Kidney epithelial cell (primary cell): ENCODE results near the gene EFCAB3. TPM values are rescaled to one million over a fixed set of nuclear protein-coding genes. Genes with fewer than 3 reads are reported as not detected.
"Not testable (repeated sequence)": the region's sequence is repeated elsewhere in the genome, so short reads cannot be mapped to it uniquely, and the experiment has no call there.

ENCODE experiments used
- DNase-seq: peaks from one replicate; pipeline ENCODE4 v3.0.0-alpha.2; 2010; ENCODE audit warnings: low read depth
- H3K27me3 ChIP-seq: 2 replicates; pipeline ENCODE4 v1.6.0; 2011; ENCODE audit warnings: low read length; ENCODE audit not compliant: control insufficient read depth, insufficient read depth
- H3K36me3 ChIP-seq: 2 replicates; pipeline ENCODE4 v1.5.1; 2011; ENCODE audit warnings: low read length; ENCODE audit not compliant: control insufficient read depth, insufficient read depth
- H3K4me3 ChIP-seq: 2 replicates; pipeline ENCODE4 v1.5.1; 2011; ENCODE audit warnings: low read depth, mild to moderate bottlenecking, control low read depth, low read length
- total RNA-seq: library from RNA; depleted of rRNA; stranded (reverse); fragments of >200 nt; gene quantifications from 2 replicates; pipeline ENCODE4 v1.2.3, GENCODE V29; 2015
- TF ChIP-seq, protein P1 (sequence below): IDR thresholded peaks from 2 replicates; pipeline ENCODE4 v1.5.1; 2011; ENCODE audit warnings: mild to moderate bottlenecking, moderate library complexity, low read length, control low read depth, inconsistent platforms; ENCODE audit not compliant: insufficient read depth, poor library complexity, severe bottlenecking

The EFCAB3 gene
- total RNA-seq, 1 donor from 2014 or later: not detected

DNA sequence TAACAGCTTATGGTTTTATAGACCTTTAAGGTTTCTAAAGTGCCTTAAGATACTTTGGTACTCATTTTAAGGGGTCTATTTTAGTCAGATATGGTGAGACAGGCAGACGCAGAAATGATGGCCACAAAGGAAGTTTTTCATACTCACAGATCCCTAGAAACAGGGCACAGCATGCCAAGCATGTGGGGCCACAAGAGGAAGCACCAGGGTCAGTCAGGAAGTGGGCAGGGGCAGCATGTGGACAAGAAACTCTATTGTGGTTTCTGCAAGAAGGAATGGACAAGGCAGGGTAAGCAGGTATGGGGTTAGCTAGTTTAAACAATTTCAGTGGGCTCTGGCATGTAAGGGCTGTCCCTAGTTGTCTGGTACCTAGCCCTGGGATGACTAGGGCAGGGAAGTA is 8.5 kb downstream of the EFCAB3 start:
- H3K27me3 ChIP-seq: no peaks in the 10 kb centered on the region
- TF ChIP-seq, protein P1, sequence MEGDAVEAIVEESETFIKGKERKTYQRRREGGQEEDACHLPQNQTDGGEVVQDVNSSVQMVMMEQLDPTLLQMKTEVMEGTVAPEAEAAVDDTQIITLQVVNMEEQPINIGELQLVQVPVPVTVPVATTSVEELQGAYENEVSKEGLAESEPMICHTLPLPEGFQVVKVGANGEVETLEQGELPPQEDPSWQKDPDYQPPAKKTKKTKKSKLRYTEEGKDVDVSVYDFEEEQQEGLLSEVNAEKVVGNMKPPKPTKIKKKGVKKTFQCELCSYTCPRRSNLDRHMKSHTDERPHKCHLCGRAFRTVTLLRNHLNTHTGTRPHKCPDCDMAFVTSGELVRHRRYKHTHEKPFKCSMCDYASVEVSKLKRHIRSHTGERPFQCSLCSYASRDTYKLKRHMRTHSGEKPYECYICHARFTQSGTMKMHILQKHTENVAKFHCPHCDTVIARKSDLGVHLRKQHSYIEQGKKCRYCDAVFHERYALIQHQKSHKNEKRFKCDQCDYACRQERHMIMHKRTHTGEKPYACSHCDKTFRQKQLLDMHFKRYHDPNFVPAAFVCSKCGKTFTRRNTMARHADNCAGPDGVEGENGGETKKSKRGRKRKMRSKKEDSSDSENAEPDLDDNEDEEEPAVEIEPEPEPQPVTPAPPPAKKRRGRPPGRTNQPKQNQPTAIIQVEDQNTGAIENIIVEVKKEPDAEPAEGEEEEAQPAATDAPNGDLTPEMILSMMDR: no peak
- H3K4me3 ChIP-seq: no peak overlapping the region
- H3K36me3 ChIP-seq: no peaks in the 10 kb centered on the region
- DNase-seq: no peak

DNA sequence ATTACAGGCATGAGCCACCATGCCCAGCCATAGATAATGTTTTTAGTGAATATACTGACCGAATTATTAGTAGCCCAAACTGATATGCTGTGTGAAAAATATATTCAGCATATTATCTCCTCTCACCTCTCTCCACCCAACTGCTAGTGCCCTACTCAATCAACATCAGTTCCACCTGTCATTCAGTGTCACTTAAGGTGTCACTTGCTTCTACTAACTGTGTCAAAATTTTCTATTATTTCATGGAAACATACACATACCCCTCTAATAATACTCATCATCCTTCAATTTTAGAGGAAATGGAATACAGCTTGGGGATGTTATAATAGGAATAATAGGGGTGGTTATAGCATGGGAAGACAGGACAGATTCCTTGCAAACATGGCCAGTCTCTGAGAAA is 12.6 kb downstream of the EFCAB3 start:
- no peak for DNase-seq
- TF ChIP-seq, protein P1: no peak
- Histone ChIP-seq H3K36me3 (no peaks in the 10 kb centered on the region), H3K27me3 (no peaks in the 10 kb centered on the region), H3K4me3 (no peak overlapping the region)

GRCh38 chr17:62398891-62399290 is 18.5 kb downstream of the EFCAB3 start:
- no peaks in the 10 kb centered on the region for H3K36me3 ChIP-seq
- no peak for DNase-seq
- H3K27me3 ChIP-seq: no peaks in the 10 kb centered on the region
- TF ChIP-seq, protein P1: no peak
- H3K4me3 ChIP-seq: no peak overlapping the region

DNA sequence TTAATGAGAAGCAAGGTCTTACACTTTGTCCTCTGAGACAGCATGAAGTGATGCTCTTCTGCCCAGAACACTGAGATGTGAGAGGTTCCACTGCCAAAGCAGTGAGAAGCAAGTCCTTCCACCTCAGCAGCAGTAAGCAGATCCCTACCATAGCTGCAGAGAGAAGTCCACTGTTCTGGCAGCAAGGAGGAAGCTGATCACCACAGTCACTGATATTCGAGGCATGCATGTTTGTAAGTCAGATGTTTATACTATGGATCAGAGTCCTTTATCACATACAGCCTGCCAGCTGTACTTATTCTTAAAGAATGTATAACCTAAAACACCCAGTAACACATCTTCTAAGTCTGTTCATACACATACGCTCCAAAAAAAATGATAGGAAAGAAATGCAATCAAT is 25.1 kb downstream of the EFCAB3 start:
- Histone ChIP-seq H3K4me3 (no peak overlapping the region), H3K27me3 (peaks cover 4% of the 10 kb centered on the region), H3K36me3 (no peaks in the 10 kb centered on the region)
- TF ChIP-seq, protein P1: no peak
- DNase-seq: no peak

DNA sequence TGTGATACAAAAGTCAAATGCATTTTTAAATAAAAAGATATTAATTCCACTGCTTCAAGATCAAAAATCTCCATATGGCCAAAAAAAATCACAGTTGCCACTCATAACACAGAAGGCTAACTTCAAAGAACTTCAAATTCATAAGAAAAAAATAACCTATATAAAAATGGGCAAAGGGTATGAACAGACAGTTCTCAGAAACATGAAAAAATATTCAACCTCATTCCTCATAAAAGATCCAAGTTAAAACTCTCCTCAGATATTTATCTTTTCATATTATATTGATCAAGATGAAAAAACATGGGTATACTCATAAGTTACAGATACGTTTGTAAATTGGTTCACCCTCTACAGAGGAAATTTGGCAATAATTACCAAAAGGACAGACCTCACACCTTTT is 32.7 kb downstream of the EFCAB3 start:
- not testable (repeated sequence) for H3K4me3 ChIP-seq, DNase-seq, H3K27me3 ChIP-seq, H3K36me3 ChIP-seq

GRCh38 chr17:62423647-62424461 is 43.5 kb downstream of the EFCAB3 start, which contains the start of gene METTL2A:
Gene METTL2A, plus strand, starts transcription at chr17:62423897. Its CDS starts 6 bp downstream, at chr17:62423903.
- not testable (repeated sequence) for H3K27me3 ChIP-seq
- TF ChIP-seq, protein P1: peak; percentile 41
- peak; percentile 65 for DNase-seq

DNA sequence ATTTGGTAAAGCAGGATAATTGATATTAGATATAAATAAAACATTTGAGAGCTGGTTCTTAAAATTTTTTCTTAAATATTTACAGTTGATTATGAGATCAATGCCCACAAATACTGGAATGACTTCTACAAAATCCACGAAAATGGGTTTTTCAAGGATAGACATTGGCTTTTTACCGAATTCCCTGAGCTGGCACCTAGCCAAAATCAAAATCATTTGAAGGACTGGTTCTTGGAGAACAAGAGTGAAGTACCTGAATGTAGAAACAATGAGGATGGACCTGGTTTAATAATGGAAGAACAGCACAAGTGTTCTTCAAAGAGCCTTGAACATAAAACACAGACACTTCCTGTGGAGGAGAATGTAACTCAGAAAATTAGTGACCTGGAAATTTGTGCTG is 45.9 kb downstream of the EFCAB3 start:
- H3K27me3 ChIP-seq, H3K4me3 ChIP-seq, DNase-seq, H3K36me3 ChIP-seq: not testable (repeated sequence)

More at GRCh38 chr17:62423647-62424461, 43.5 kb downstream of the EFCAB3 start, which contains the start of gene METTL2A:
- H3K4me3 ChIP-seq: peak within 1 kb of the TSS; percentile 82
- H3K36me3 ChIP-seq: not testable (repeated sequence)

DNA sequence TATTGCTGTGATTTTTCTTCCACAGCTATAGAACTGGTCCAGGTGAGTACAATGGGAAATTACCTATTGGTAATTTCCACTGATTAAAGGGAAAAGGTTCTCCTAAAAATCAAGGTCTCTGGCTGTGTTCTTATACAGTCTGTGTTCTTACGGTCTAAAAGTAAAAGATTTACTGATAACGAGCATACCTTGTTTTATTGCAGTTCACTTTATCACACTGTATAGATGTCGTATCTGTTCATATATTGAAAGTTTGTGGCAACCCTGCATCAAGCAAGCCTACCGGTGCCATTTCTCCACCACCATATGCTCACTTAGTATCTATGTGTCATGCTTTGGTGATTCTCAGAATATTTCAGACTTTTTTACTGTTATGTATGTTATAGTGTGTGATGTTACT is 54.9 kb downstream of the EFCAB3 start:
- H3K4me3 ChIP-seq, DNase-seq, H3K36me3 ChIP-seq, H3K27me3 ChIP-seq: not testable (repeated sequence)

DNA sequence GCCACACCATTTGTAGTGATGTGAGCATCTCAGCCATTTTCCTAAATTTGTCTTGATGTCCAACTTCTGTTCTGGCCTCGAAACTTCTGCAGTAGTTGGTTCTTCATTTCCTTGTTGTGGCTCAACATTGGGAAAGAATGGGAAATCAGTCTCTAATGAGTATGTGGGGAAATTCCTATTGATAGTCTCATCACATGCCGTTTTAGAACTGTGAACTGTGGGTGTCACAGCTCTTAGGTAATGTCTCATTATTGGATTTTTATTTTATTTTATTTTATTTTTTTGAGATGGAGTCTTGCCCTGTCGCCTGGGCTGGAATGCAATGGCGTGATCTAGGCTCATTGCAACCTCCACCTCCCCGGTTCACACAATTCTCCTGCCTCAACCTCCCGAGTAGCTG is 60.8 kb downstream of the EFCAB3 start:
- H3K4me3 ChIP-seq, H3K36me3 ChIP-seq, DNase-seq, H3K27me3 ChIP-seq: not testable (repeated sequence)
